CD14-positive monocyte (primary cell): ENCODE results near the gene COL4A2. TPM values are rescaled to one million over a fixed set of nuclear protein-coding genes. Genes with fewer than 3 reads are reported as not detected.

Experiments
- DNase-seq, 3 donors: peaks; one replicate each; pipeline ENCODE4 v3.0.0-alpha.2; 2011 to 2022
- H2AFZ ChIP-seq: 2 replicates; pipeline ENCODE4 v1.6.0; 2012; ENCODE audit warnings: mild to moderate bottlenecking, low read depth, low read length, inconsistent platforms; ENCODE audit not compliant: insufficient read depth, poor library complexity, severe bottlenecking
- H3K27ac ChIP-seq, 2 donors: 1 replicate in 1 of 2; 2 replicates in 1 of 2; pipeline ENCODE4 v1.5.1; 2012 to 2013; ENCODE audit warnings: low read length in 2 of 2, control low read depth in 1 of 2, inconsistent platforms in 1 of 2, low read depth in 1 of 2, mild to moderate bottlenecking in 1 of 2
- H3K27me3 ChIP-seq, 2 donors: one replicate each; pipeline versions ENCODE4 v1.6.0 to v1.6.1; 2011 to 2013; ENCODE audit warnings: low read length in 2 of 2; ENCODE audit not compliant: control insufficient read depth in 2 of 2, insufficient read depth in 2 of 2
- H3K36me3 ChIP-seq, 2 donors: replicated peaks in 1 of 2; 1 replicate in 1 of 2; 2 replicates in 1 of 2; pipeline versions ENCODE4 v1.5.1 to v1.6.1; 2012 to 2013; ENCODE audit warnings: low read length in 2 of 2, control low read depth in 1 of 2, inconsistent platforms in 1 of 2, mild to moderate bottlenecking in 1 of 2; ENCODE audit not compliant: insufficient read depth in 2 of 2, control insufficient read depth in 1 of 2
- H3K4me1 ChIP-seq, 2 donors: 1 replicate in 1 of 2; 2 replicates in 1 of 2; pipeline versions ENCODE4 v1.5.1 to v1.6.1; 2012 to 2013; ENCODE audit warnings: low read length in 2 of 2, control low read depth in 1 of 2, inconsistent platforms in 1 of 2, mild to moderate bottlenecking in 1 of 2, moderate library complexity in 1 of 2; ENCODE audit not compliant: insufficient read depth in 2 of 2, control insufficient read depth in 1 of 2
- H3K4me2 ChIP-seq: replicated peaks from 2 replicates; pipeline ENCODE3; 2012; ENCODE audit warnings: low read length, moderate library complexity, mild to moderate bottlenecking; ENCODE audit not compliant: poor library complexity, severe bottlenecking; ENCODE audit errors: extremely low read depth
- H3K4me3 ChIP-seq, 3 experiments: fragments of 200-600 bp in 1 of 3; sonication (generic) in 1 of 3; replicated peaks in 1 of 3; 1 replicate in 2 of 3; 2 replicates in 1 of 3; pipeline ENCODE4 v1.5.1; 2011 to 2013; ENCODE audit warnings: low read length in 3 of 3, mild to moderate bottlenecking in 3 of 3, control low read depth in 2 of 3, low read depth in 2 of 3, inconsistent platforms in 1 of 3, moderate library complexity in 1 of 3
- H3K79me2 ChIP-seq: 2 replicates; pipeline ENCODE4 v1.6.0; 2012; ENCODE audit warnings: mild to moderate bottlenecking, control low read depth, inconsistent platforms, low read length, moderate library complexity; ENCODE audit not compliant: insufficient read depth
- H3K9ac ChIP-seq: 2 replicates; pipeline ENCODE4 v1.6.0; 2017; ENCODE audit warnings: low read length, mild to moderate bottlenecking; ENCODE audit not compliant: insufficient read depth, poor library complexity, severe bottlenecking
- H3K9me3 ChIP-seq, 2 donors: replicated peaks in 1 of 2; 1 replicate in 1 of 2; 2 replicates in 1 of 2; pipeline versions ENCODE4 v1.5.1 to v1.6.1; 2012 to 2013; ENCODE audit warnings: low read length in 2 of 2, control low read depth in 1 of 2; ENCODE audit not compliant: control insufficient read depth in 1 of 2, insufficient read depth in 1 of 2
- H4K20me1 ChIP-seq: 2 replicates; pipeline ENCODE4 v1.6.0; 2012; ENCODE audit warnings: mild to moderate bottlenecking, low read length, control low read depth, moderate library complexity; ENCODE audit not compliant: insufficient read depth
- H3K27ac Mint-ChIP-seq, 7 donors: one replicate each; pipeline ENCODE4 v1.8.0; 2020; ENCODE audit warnings: mild to moderate bottlenecking in 7 of 7, mixed read lengths in 7 of 7, moderate library complexity in 6 of 7, inconsistent platforms in 2 of 7
- H3K27me3 Mint-ChIP-seq, 3 donors: one replicate each; pipeline ENCODE4 v1.8.0; 2021 to 2022; ENCODE audit warnings: low read depth in 3 of 3, mild to moderate bottlenecking in 3 of 3, mixed read lengths in 3 of 3, moderate library complexity in 3 of 3, inconsistent platforms in 1 of 3
- H3K36me3 Mint-ChIP-seq, 2 donors: one replicate each; pipeline ENCODE4 v1.8.0; 2020; ENCODE audit warnings: mixed read lengths in 2 of 2, inconsistent platforms in 1 of 2, mild to moderate bottlenecking in 1 of 2
- H3K4me1 Mint-ChIP-seq: one replicate; pipeline ENCODE4 v1.8.0; 2020; ENCODE audit warnings: mild to moderate bottlenecking, mixed read lengths
- H3K4me3 Mint-ChIP-seq, 2 donors: one replicate each; pipeline ENCODE4 v1.8.0; 2020; ENCODE audit warnings: mild to moderate bottlenecking in 2 of 2, mixed read lengths in 2 of 2, moderate library complexity in 1 of 2
- H3K9me3 Mint-ChIP-seq, 7 donors: one replicate each; pipeline ENCODE4 v1.8.0; 2020 to 2022; ENCODE audit warnings: mixed read lengths in 7 of 7, mild to moderate bottlenecking in 6 of 7, moderate library complexity in 6 of 7, inconsistent platforms in 2 of 7
- CTCF ChIP-seq: fragments of 200-600 bp; IDR thresholded peaks from one replicate; pipeline ENCODE4 v1.8.0; 2022; ENCODE audit warnings: antibody characterized with exemption, mild to moderate bottlenecking
- WGBS: methylation state at CpG from one replicate; pipeline ENCODE4 v1.1.5; 2013; ENCODE audit warnings: missing lambda C conversion rate; ENCODE audit not compliant: insufficient coverage; 5-methylcytosine and 5-hydroxymethylcytosine counted together
- intact Hi-C, 2 donors: fragments of 100-400 bp; cut with micrococcal nuclease; formaldehyde crosslinking; loops; one replicate each; pipeline versions ENCODE4 v1.15.0 to v1.15.1; 2023
- polyA plus RNA-seq, 3 donors: library from polyadenylated mRNA; depleted of rRNA in 1 of 3; unstranded in 2 of 3; stranded (reverse) in 1 of 3; fragments of 300-500 nt in 2 of 3; fragments of >200 nt in 1 of 3; fragmentation: Illumina TruSeq in 2 of 3; gene quantifications; 1 replicate in 2 of 3; 2 replicates in 1 of 3; pipeline ENCODE4 v1.2.3, GENCODE V29; 2012 to 2021

The COL4A2 gene
- polyA plus RNA-seq, 3 donors: not detected

- H4K20me1 ChIP-seq: no peaks in the 10 kb centered on the region
- no peaks in the 10 kb centered on the region for H3K36me3 Mint-ChIP-seq
- peaks cover 0 to 3% (median 0%) of the 10 kb centered on the region in 7 donors for H3K9me3 Mint-ChIP-seq
- no peak overlapping the region for H3K9ac ChIP-seq
- no peak overlapping the region for H3K4me3 Mint-ChIP-seq
- intact Hi-C loops: no loop called here
- TF ChIP-seq CTCF: no peak
- H3K79me2 ChIP-seq: no peaks in the 10 kb centered on the region
- no peaks in the 10 kb centered on the region for H3K36me3 ChIP-seq
- H2AFZ ChIP-seq: no peak overlapping the region
- H3K4me1 Mint-ChIP-seq: peaks cover 28% of the 10 kb centered on the region
- H3K9me3 ChIP-seq: no peaks in the 10 kb centered on the region
- H3K27ac ChIP-seq: no peak overlapping the region
- H3K27ac Mint-ChIP-seq: no peak overlapping the region
- WGBS: 96% methylated on average over 16 of the region's 18 CpGs
- no peak overlapping the region for H3K4me3 ChIP-seq
- DNase-seq: no peak
- no peaks in the 10 kb centered on the region for H3K27me3 ChIP-seq
- H3K4me2 ChIP-seq: no peak overlapping the region
- H3K4me1 ChIP-seq: peaks cover 12 to 22% of the 10 kb centered on the region in 2 donors
- no peaks in the 10 kb centered on the region for H3K27me3 Mint-ChIP-seq
These were observed 199.3 kb downstream of the COL4A2 start for GRCh38 chr13:110506396-110506795.

- Histone ChIP-seq H3K4me3 (no peak overlapping the region), H3K79me2 (no peaks in the 10 kb centered on the region), H4K20me1 (no peaks in the 10 kb centered on the region), H3K4me2 (no peak overlapping the region), H3K9ac (no peak overlapping the region), H3K27ac (no peak overlapping the region), H3K9me3 (no peaks in the 10 kb centered on the region), H3K4me1 (peaks cover 12 to 22% of the 10 kb centered on the region in 2 donors), H2AFZ (no peak overlapping the region), H3K27me3 (no peaks in the 10 kb centered on the region), H3K36me3 (no peaks in the 10 kb centered on the region)
- Mint-ChIP-seq H3K4me3 (no peak overlapping the region), H3K9me3 (no peaks in the 10 kb centered on the region), H3K27me3 (no peaks in the 10 kb centered on the region), H3K4me1 (peaks cover 28% of the 10 kb centered on the region), H3K36me3 (no peaks in the 10 kb centered on the region), H3K27ac (no peak overlapping the region)
- TF ChIP-seq CTCF: no peak
- 59% methylated on average over 11 of the region's 17 CpGs for WGBS
- no peak for DNase-seq
- intact Hi-C loops: no loop called here
These were observed 199.9 kb downstream of the COL4A2 start for GRCh38 chr13:110506859-110507566.
